HL-60 (cell line): ENCODE measurements around the gene SLC13A2.

ENCODE experiments used
- CTCF ChIP-seq: IDR thresholded peaks from one replicate; pipeline ENCODE4 v1.5.1; 2011; ENCODE audit warnings: low read length, control low read depth, inconsistent platforms; ENCODE audit not compliant: insufficient read depth
- GABPA ChIP-seq: IDR thresholded peaks from 2 replicates; pipeline ENCODE4 v1.6.1; 2012; ENCODE audit warnings: low read depth
- POLR2AphosphoS5 ChIP-seq: IDR thresholded peaks from 2 replicates; pipeline ENCODE4 v1.6.1; 2012; ENCODE audit warnings: low read depth
- REST ChIP-seq: IDR thresholded peaks from 2 replicates; pipeline ENCODE4 v1.6.1; 2012; ENCODE audit warnings: low read depth; ENCODE audit not compliant: insufficient replicate concordance
- SPI1 ChIP-seq: IDR thresholded peaks from 2 replicates; pipeline ENCODE4 v1.6.1; 2012; ENCODE audit warnings: low read depth, mild to moderate bottlenecking, borderline replicate concordance

- no peak for TF ChIP-seq CTCF
- no peak for TF ChIP-seq GABPA
- TF ChIP-seq SPI1: no peak
- TF ChIP-seq POLR2AphosphoS5: no peak
- no peak for TF ChIP-seq REST
These were observed 12.5 kb upstream of the SLC13A2 start for GRCh38 chr17:28460901-28461300.
